Stimulated activated CD8-positive, alpha-beta memory T cell treated with anti-CD3 and anti-CD28 coated beads, Interleukin-12 subunit alpha, Interleukin-12 subunit beta, amount 100 ng/mL, for 24 hours (primary cell): ENCODE data around the gene ZSCAN31.

Experiments used
- DNase-seq: peaks from one replicate; pipeline ENCODE4 v3.0.0-alpha.2; 2020; ENCODE audit errors: extremely low read depth

ZSCAN31 gene

DNA sequence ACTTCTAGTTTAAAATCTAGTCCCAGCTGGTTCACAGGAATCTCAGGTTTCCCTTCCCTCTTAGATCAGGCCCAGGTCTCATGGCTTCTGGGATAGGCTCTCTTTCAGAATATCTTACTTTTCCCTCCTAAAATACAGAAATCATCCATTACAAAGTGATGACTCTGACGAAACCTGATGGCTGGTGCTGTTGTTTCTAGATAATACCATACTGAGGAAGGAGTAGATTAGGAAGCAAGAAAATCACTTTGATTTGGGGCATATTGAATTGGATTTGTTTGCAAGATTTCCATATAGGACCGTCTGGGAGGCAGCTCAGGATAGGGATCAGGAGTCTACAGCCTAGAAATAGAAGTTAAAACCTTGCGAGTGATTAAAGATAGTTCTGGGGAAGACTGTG is 17.4 kb upstream of the ZSCAN31 start:
- DNase-seq, result no peak

DNA sequence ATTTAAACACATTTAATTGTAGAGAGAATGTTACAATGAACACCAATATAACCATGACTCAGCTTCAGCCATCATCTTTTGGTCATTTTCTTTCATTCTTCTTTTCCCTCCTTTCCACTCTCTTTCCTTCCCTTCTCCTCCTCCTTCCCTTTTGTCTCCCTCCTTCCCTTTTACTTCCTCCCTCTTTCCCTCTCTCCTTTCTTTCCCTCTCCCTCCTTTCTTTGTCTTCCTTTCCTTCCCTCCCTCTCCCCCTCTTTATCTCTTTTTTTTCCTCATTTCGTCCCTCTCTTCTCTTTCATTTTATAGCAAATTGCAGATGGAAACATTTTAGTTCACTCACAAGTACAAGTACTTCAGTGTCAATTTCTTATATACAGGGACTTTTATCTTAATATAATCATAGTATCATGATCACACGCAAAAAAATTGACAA is 15.6 kb upstream of the ZSCAN31 start:
- DNase-seq, result no peak

DNA sequence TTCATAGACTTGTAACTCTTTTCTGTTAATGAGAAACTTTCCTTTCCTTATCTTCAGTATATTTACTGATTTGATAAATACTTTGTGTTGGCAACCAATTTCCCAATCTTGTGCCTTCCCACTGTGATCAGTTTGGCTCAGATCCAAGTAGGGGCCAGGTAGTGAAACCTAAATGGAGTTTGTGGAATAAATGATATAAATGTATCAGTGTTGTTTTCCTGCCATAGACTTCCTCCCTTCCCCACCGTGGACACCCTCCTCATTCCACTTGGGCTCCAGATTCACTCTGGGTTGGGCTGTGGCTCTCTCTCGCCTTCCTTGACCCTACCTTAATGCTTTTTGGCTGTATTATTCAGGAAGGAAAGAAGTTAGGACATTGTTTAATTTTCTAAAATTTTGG is 15.1 kb upstream of the ZSCAN31 start:
- no peak for DNase-seq

DNA sequence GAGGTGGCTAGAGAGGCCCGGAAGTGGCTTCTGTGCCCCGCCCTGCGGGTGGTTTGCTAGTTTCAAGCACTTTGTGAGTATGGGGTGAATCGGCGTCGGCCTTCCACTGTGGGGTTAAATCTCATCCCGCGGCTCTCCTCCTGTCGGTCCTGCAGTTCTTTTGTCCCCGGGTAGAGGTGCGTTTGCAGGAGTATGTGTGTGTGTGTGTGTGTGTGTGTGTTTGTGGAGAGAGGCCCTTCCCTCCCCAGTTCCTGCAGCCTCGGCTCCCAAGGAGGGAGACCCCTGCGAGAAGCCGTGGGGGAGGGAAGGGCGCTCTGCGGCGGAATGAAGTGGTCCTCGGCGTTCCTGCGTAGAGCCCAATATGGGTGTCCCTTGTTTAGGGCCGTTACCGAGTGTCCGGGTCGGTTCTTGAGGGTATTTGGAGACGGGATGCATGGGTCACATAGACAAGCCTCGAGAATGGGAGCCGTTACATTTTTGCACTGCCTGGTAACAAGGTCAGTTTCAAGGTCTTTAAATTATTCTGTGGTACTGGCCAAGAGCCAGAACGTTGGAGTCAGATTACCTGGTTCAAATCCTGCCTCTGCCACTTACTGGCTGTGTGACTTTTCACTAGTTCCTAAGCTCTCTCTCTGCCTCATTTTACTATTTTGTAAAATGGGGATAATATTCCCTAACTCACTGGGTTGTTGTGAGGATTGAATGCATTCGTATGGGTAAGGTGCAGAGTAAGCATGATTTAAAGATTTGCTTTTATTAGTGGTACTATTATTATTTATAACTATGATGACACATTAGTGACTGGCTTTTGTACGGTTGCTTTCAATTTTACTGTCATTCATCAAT is 14.2 kb upstream of the ZSCAN31 start, which contains the start of gene ZKSCAN3:
TSS of gene ZKSCAN3 (plus strand) at position 56 of the 846 bp plus-strand sequence. CDS start 9,640 bp downstream, outside the sequence.
- peak; percentile 73 for DNase-seq

DNA sequence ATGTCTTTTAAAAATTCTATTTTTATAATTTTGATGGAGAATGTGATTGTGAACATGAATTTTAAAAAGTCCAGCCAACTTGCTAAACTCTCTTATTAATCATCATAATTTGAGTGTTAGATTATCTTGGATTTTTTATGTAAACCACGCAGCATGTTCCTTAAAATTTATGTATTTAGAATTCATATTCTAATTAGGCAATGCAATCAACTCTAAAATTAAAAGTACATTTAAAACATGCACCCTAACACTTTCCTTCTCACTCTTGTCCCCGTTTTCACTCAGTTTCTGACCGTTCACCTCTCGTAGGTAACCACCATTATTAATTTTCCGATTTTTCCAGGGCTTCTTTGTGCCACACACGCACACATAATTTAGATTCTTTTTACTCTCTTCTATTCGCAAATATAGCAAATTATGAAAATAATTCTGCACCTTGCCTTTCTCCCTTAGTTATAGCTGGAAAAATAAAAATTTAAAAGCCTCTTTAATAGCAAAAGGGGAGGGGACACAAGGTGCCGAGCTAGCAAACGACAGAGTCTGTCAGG is 13.5 kb upstream of the ZSCAN31 start:
- DNase-seq, result no peak

DNA sequence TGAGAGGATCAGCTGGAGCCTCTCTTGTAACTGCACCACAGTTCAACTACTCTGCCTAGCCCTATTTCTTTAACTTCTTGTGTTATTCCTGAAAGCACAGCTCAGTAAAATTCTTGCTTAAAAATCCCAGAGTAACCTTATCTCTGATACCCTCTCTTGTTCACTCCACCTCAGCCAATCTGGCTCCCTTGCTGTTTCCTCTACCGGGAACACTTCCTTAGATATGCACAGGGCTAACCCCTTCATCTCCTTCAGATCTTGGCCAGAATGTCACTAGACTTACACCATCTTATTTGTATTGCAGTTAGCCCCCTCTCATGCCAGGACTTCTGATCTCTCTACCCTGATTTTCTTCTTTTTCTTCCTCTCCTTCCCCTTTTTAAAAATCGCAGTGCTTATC is 11.2 kb upstream of the ZSCAN31 start:
- DNase-seq, result no peak

DNA sequence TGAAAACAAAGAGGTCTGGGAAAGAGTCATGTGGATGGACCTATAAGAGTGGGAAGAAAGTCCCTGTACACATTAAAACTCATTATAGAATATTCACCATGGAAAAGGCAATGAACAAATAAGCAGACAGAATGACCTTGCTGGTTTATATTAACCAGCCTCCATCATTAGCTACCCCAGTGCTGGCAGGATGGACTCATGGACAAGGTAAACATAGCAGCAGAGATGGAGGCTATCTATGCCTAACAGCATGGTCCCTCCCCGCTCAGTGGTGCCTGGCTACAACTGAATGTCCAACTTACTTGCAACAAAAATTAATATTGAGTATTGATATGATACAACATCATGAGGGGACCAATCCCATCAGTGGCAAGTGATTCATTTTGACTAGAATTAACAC is 9.3 kb upstream of the ZSCAN31 start:
- no peak for DNase-seq

DNA sequence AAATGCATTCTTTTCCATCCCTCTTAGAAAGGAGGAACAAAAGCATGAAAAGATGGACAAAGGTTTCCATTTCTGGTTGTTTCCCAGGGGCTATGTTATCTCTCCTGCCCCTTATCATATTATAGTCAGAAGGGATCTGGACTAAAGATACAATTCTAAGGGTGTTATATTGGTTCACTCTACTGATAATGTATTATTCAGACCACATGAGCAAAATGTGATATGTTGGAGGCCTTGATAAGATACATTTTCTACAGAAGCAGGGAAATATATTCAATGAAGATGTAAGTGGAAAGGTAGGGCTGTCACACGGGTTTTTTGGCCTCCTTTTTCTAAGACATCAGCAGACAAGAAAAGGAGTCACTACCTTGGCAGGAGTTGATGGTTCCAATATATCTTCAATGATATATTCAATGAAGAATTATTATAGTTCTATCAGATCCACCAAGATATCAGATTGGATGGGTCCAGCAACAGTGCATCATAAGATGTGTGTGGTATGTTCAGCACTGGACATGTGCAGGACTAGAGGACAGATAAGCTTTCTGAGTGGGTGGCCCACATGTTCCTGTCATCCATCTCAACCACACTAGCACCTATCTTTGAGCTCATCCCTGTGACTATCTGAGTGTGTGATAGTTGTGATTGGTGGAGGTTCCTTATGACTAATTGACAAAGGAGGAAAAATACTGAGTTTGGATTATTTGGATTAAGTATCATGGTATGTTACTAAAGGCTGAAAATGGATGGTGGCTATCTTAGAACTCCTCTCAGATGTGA is 8.1 kb upstream of the ZSCAN31 start:
- no peak for DNase-seq

DNA sequence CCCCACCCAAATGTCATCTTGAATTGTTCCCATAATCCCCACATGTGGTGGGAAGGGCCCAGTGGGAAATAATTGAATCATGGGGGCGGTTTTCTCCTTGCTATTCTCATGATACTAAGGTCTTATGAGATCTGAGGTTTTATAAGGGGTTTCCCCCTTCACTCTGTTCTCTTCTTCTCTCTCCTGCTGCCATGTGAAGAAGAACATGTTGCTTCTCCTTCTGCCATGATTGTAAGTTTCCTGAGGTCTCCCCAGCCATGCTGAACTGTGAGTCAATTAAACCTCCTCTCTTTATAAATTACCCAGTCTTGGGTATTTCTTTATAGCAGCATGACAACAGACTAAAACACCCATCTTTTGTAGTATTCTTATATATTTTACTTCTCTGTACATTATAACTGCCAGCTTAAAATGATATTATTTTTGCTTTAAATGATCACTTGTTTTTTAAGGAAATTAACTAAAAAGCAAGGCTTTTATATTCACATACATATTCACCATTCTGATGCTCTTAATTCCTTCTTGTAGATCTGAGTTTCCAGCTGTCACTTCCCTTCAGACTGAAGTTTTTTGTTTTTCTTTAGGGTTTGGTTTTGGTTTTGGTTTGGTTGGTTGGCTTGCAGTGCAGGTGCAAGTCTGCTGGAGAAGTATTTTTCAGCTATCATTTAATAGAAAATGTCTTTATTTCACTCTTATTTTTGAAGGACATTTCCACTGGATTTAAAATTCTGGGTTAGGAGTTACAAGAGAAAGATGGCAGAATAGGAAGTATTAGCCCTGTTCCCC is 4.6 kb upstream of the ZSCAN31 start:
- DNase-seq, result no peak

DNA sequence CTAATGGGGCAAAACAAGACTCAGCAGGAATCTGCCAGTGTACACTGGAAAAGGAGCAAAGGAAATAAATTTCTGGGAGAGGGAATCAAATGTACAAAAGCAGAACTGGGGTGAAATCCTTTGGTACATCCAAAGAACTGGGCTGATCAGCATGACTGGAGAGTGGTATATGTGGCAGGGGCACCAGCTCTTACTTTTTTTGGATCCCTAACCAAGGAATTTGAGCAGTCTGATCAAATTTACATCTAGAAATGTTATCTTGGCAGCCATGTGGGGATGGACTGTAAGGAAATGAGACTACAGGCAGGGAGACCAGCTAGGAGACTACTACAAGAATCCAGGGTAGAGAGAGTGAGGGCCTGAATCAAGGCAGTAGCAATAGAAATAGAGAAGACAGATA is 1.2 kb upstream of the ZSCAN31 start:
- no peak for DNase-seq

DNA sequence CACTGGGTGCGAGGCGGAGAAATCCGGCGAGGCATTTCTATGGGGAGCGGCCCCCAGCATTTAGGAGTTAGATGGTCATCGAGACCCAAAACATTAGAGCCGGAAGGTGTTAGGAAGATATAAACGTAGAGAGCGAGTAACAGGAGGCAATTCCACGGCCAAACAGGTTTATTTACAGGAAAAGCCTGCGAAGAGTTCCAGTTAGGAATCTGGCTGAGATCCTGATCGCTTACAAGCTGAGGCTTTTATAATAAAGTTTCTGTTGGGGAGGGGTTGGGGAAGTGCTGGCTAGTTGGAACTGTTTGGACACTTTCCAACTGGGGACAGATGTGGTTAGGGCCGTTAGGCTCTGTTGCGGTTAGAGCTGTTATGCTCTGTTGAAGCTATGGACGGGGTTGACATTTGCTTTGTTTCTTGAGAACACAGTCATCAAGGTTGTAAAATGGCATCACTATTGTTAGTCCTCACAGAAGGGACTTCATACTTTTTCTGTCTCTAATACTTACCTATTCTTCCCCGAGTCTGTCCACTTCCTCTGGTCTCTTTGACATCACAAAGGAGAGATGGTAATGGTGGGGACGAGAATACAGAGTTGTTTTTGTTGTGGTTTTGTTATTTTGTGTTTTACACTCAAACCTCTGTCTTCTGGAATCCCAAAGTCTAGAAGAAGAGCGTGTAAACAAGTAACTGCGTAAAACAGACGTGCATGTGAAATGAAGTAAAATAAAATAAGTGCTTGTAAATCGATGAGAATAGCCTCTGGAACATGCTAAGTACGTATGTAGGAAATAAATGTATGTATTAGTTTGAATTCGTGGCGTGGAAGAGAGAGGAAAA is 554 bp upstream of the ZSCAN31 start:
- DNase-seq, result no peak

DNA sequence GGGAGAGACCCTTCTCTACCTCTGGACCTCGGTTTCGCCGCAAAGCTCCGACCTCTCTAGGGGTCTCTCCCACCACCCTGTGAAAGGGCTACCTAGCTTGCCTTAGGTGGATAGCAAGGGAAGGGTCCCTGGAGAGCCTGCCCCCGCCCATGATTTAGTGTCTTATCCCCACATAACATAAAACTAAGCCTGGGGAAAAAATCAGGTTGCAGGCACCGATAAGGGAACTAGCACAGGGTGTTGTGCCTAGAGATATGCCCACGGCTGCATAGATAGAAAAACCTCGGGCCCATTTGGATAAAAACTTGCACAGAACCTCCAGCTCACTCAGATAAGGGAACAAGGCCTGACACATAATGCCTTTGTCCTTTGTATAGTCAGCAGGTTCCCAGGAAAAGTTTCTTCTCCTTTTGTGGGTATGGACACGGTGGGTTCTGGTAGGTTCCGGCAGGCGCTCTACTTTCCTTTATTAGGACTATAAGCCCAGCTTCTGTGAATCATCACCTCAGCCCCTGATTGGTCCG is 846 bp downstream of the ZSCAN31 start:
- DNase-seq, result no peak

DNA sequence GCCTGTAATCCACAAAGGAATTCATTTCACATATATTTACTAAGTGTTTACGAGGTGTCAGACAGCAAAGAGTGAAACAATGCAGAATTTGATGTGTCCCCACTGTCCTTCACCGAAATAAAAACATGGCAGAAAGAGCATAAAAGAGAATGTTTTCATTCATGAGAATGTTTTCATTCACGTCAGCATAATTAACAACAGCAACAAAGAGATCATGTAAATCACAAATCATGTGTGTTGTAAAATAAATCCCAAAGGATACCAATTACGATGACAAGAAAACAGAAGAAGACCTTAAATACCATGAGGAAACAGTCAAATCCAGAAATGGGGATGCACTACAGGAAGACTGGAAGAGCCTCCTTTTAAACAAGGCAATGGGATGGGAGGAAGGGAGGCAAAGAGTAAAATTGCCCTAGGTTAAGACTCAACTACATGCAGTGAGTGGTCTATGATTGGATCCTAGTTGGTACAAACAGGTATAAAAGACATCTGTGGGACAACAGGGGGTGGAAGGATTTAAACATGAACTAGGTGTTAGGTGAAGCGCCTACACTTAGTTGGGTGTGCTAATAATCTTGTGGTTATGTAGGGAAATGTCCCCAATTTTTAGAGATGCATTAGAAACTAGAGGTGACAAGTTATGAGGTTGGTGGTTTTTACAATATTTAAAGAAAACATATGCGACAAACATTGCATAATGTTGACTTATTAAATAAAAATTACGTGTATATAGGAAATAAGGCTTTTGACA is 1.5 kb downstream of the ZSCAN31 start:
- DNase-seq, result no peak

DNA sequence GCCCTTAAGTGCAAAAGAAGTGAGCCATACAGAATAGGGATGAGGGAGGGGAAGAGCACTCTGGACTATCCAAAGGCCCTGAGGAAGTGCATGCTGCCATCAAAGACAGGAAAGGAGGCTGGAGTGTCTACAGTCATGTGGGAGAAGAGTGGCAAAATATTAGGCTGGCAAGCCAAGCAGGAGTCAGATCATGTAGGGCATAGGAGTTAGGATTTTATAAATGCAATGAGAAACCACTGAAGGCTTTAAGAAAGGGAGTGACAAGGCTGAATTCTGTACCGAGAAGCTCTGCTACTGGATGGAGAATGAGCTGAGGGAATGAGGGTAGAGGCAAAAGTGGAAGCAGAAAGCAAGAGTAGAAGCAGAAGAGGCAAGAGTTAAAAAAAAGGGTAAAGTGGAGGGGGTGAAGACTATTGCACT is 2.3 kb downstream of the ZSCAN31 start:
- DNase-seq, result no peak

DNA sequence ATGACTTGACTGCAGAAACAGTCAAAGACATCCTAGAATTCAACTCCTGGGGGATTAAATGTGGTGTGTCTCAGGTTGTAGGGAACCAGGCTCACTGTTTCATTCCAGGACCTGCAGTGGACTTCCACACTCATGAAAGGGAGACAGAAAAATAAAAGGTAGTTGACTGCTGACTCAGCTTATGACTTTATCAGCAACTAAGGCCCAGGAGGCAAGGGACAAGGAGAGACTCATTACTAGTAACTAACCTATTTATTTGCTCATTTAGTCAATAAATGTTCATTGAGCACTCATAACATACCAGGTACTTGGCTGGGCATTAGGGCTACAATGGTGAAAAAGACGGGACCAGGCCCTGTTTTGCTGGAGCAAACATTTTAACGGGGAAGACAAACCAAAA is 2.9 kb downstream of the ZSCAN31 start:
- no peak for DNase-seq

DNA sequence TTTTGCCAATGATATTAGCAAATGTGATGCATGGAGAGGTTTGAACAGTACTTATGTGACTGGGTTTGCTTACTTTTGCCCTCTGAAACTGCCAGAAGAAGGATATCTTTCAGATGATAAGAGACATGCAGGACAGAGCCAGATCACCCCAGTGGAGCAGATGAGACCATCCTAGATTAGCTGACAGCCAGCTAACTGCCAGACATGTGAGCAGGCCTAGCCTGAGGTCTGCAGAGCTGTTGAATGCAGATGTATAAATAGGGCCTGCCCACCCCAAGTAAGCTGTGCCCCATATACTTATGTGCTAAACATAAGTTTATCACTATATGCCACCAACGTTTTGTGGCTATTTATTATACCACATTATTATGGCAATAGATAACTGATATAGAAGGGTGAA is 5.9 kb downstream of the ZSCAN31 start:
- DNase-seq, result no peak

DNA sequence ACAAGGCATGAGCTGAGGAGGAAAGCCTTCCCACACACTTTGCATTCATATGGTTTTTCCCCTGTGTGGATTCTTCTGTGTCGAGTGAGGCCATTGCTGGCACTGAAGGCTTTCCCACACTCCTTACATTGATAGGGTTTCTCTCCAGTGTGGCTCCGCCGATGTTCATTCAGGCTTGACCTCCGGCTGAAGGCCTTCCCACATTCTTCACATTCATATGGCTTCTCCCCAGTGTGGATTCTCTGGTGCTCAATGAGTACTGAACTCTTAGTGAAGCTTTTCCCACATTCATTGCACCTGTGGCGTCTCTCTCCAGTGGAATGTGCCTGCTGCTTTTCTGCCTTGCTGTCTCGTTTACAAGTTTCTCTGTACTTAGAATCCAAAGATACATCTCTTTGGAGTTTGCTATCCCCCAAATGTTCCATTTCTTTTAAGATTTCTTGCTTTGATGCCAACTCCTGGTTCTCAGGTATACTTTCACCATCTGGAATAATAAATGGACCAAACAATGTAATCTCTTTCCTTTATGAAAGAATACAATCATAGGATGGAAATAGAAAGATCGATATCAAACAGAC is 9.5 kb downstream of the ZSCAN31 start:
- no peak for DNase-seq

DNA sequence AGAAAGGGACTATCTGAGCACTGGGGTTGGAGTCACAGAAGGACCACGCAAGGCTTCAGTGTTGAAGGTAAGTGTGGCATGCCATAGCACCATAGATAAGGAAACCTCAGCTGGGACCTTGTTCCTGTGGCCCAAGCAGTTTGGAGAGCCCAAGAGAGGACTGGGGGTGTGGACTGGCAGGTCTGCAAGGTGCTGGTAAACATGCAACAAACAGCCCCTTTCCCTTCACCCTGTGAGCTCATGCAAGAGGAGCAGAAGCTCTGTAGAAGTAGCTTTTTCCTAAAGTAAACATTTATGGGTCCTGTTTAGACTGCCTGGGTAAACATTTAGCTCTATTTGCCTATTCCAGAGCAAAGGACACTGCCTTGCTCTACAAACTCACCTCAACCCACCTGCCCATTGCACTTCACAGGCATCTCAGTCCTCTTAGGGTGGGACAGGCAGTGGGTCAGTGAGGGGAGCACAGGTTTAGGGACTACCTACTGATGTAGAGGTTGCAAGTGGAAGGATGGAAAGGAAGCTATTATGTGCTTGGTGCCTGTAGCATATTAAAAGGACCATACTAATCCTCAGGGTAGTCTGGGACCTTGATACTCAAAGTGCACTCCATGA is 12.0 kb downstream of the ZSCAN31 start:
- DNase-seq, result no peak

DNA sequence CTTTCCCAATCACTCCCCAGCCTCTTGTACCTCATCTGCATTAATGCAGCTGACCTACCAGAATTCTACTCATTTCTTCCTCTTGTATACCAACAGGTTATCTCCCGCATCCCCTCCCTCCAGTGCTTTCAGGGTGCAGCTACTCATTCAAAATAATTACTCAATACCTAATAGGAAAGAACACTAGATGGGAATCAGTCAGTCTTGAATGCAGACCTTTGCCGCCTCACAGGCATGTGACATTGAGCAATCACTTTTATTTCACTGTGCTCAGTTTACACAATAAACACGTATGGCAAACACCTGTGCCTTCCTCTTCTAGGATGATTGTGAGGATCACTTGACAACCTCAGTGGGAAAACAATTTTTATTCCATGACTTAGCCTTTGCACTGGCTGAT is 13.3 kb downstream of the ZSCAN31 start:
- no peak for DNase-seq
